Measurements from ENCODE around the gene BLVRA.
"Not testable (repeated sequence)": the region's sequence is repeated elsewhere in the genome, so short reads cannot be mapped to it uniquely, and the experiment has no call there.

Gene BLVRA

DNA sequence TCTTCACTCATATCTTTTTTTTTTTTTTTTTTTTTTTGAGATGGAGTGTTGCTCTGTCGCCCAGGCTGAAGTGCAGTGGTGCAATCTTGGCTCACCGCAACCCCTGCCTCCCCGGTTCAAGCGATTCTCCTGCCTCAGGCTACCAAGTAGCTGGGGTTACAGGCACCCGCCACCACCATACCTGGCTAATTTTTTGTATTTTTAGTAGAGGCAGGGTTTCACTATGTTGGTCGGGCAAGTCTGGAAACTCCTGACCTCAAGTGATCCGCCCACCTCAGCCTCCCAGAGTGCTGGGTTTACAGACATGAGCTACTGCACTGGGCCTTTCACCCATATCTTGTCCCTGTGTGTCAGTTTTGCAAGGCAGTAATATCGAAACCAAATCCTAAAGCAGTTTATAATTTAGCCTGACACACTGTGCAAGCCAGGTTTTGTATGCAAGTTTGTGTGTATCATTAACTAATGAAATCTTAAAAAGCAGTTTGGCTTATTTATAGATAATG is 26.2 kb downstream of the BLVRA start:
- DNase-seq, H3K27ac Mint-ChIP-seq, H3K4me3 Mint-ChIP-seq, H3K4me1 Mint-ChIP-seq, CTCF ChIA-PET, H3K9me3 Mint-ChIP-seq, H3K27me3 Mint-ChIP-seq: not testable (repeated sequence)
- peaks cover 11% of the 10 kb centered on the region for H3K36me3 Mint-ChIP-seq

DNA sequence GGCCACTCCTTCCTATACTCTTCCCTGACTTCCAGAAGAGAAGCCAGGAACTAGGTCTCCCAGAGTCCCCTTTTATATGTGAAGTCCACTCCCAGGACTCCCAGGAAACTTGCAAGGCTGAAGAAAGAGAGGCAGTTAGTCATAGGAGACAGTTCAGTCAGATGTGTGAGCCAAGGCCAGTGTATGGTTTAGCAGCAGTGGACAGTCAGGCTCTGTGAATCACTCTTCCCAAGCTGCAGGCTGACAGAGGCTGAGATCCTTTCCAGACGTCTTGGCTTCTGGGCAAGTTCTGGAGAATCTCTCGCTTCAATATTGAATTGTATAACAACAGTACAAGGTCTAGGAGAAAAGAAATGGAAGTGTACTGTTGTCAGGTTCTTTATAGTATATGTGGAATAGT is 26.9 kb downstream of the BLVRA start:
- Mint-ChIP-seq H3K4me1 (no peaks in the 10 kb centered on the region), H3K9me3 (no peaks in the 10 kb centered on the region), H3K27ac (no peak overlapping the region), H3K4me3 (no peak overlapping the region), H3K27me3 (no peaks in the 10 kb centered on the region), H3K36me3 (peaks cover 9% of the 10 kb centered on the region)
- CTCF ChIA-PET = no interaction called here
- no peak for DNase-seq

DNA sequence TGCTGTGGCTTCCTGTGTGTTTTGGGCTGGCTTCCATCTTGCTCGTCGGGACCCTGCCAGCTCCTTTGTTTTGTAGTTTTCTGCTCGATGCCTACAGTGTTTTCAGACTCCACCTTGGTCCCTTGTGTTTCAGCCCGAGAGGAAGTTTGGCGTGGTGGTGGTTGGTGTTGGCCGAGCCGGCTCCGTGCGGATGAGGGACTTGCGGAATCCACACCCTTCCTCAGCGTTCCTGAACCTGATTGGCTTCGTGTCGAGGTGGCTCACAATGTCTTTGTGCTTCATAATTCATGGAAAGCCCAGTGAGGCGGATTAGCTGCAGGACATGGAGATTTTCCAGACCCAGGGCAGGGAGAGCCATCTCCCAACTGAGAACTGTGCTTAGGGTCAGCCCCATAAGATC is 29.3 kb downstream of the BLVRA start:
- H3K9me3 Mint-ChIP-seq = no peaks in the 10 kb centered on the region
- H3K36me3 Mint-ChIP-seq = peaks cover 13% of the 10 kb centered on the region
- H3K4me1 Mint-ChIP-seq = no peaks in the 10 kb centered on the region

DNA sequence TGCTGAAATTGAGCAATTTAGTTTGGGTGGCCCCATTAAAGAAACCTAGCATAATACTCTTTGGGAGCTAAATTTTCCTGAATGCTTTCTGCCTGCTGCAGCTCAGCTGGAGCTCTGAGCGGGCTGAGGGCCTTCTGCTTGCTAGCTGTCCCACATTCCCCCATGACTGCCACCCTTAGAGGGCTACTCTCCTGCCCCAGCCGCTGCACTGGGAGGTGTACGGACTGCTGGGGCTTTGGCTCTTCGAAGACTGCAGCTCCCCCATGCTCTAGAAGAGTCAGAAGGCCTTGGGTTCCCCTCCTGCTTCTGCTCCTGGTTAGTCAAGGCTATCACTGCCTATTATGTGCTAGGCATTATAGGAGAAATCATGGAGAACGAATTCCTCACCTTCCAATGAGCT is 31.5 kb downstream of the BLVRA start:
- CTCF ChIA-PET = interaction anchor here (2.3 kb wide), 1 partner anchor 61 kb away, joined by 4 read pairs; the partner anchor contains the start of gene COA1
- Mint-ChIP-seq H3K4me3 (no peak overlapping the region), H3K9me3 (no peaks in the 10 kb centered on the region), H3K4me1 (peaks cover 9% of the 10 kb centered on the region), H3K27me3 (no peaks in the 10 kb centered on the region), H3K27ac (no peak overlapping the region), H3K36me3 (peaks cover 15% of the 10 kb centered on the region)
- no peak for DNase-seq

More for the DNA sequence above, 29.3 kb downstream of the BLVRA start:
- H3K27me3 Mint-ChIP-seq = no peaks in the 10 kb centered on the region
- no peak for DNase-seq
- H3K4me3 Mint-ChIP-seq = no peak overlapping the region
- CTCF ChIA-PET = interaction anchor here (1.2 kb wide), 1 partner anchor 51 kb away, joined by 3 read pairs; no protein-coding TSS in a partner anchor
- no peak overlapping the region for H3K27ac Mint-ChIP-seq

DNA sequence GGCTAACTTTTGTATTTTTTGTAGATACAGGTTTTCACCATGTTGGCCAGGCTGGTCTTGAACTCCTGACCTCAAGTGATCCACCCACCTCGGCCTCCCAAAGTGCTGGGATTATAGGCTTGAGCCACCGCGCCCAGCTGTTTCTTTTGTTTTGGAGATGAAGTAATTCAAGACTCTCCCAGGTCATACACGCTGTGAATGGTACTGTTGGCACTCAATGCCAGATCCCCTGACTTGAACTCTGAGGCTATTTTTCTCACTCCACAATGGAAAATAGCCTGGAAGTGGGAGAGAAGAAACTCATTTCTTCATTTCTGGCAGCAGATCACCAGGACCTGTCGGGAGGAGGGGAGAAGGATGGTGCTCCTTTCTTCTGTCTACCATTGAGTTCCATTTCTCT is 32.4 kb downstream of the BLVRA start:
- CTCF ChIA-PET = interaction anchor here (2.3 kb wide), 1 partner anchor 61 kb away, joined by 4 read pairs; the partner anchor contains the start of gene COA1
- Mint-ChIP-seq H3K27ac (no peak overlapping the region), H3K4me1 (peaks cover 9% of the 10 kb centered on the region), H3K36me3 (peaks cover 15% of the 10 kb centered on the region), H3K9me3 (no peaks in the 10 kb centered on the region), H3K4me3 (no peak overlapping the region), H3K27me3 (no peaks in the 10 kb centered on the region)
- no peak for DNase-seq

DNA sequence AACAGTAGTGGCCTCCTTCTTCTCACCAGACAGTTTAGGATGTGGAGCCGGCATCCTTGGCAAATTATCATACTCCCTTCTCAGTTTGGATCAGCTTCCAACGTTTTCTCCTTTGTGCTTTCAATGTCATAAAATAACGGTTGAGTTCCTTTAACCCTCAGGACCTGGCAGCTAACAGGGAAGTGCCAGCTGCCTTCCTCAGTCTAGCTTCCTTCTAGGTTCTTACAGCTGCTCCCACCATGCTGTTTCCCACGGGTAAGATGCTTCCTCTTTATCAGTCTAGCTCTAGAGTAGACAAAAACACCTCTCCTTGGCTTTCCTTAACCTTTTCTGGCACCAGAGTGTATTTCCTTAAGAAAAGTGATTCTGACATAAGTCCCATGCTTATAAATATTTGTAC is 33.2 kb downstream of the BLVRA start:
- no peak for DNase-seq
- Mint-ChIP-seq H3K27ac (no peak overlapping the region), H3K27me3 (no peaks in the 10 kb centered on the region), H3K4me3 (no peak overlapping the region), H3K4me1 (peaks cover 9% of the 10 kb centered on the region), H3K36me3 (peaks cover 16% of the 10 kb centered on the region), H3K9me3 (no peaks in the 10 kb centered on the region)
- CTCF ChIA-PET = interaction anchor here (2.3 kb wide), 1 partner anchor 62 kb away, joined by 4 read pairs; the partner anchor contains the start of gene COA1

DNA sequence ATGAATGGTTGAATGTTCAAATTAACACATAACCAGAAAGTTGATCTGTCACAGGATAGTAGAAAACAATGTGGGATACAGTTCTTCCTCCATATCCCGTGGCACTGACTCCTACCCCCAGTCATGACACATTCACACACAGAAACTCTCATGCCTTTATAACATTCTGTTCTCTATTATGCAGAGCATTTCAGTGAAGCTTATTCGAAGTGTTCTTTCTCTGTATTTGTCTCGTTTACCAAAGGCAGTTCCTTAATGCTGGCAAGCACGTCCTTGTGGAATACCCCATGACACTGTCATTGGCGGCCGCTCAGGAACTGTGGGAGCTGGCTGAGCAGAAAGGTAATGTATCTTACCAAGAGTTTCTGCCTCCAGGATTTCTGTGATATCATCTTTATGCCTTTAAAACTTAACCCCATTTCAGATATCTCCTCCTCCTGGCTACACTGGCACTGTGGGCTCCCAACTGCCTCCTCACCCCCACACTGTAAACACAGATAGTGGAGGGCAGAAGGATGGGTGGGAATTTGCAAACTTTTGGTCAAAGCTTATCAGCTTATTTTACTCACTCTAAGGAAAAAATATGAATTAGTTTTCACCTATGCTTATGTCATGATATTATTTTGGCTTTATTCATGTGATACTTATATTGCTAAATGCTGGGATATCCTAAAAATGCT is 34.1 kb downstream of the BLVRA start:
- H3K36me3 Mint-ChIP-seq = peaks cover 17% of the 10 kb centered on the region
- no peak overlapping the region for H3K27ac Mint-ChIP-seq
- no peak overlapping the region for H3K4me3 Mint-ChIP-seq
- H3K4me1 Mint-ChIP-seq = peaks cover 9% of the 10 kb centered on the region
- no peaks in the 10 kb centered on the region for H3K27me3 Mint-ChIP-seq
- CTCF ChIA-PET = no interaction called here
- no peaks in the 10 kb centered on the region for H3K9me3 Mint-ChIP-seq
- DNase-seq = no peak

DNA sequence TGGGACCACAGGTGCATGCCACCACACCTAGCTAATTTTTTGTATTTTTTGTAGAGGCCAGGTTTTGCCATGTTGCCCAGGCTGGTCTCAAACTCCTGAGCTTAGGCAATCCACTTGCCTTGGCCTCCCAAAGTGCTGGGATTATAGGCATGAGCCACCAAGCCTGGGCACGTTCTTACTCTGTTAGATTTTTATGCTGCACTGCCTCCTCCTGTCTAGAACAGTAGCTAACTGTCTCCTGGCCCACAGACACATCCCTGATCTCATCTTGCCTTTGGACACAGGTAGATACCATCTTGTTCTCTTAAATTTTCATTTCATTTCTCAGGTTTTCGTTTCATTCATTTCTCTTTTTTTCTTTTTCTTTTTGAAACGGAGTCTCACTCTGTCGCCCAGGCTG is 41.1 kb downstream of the BLVRA start:
- Mint-ChIP-seq H3K36me3 (peaks cover 11% of the 10 kb centered on the region), H3K4me3 (no peak overlapping the region), H3K4me1 (peaks cover 1% of the 10 kb centered on the region), H3K27ac (no peak overlapping the region), H3K9me3 (no peaks in the 10 kb centered on the region), H3K27me3 (no peaks in the 10 kb centered on the region)
- DNase-seq = no peak
- CTCF ChIA-PET = interaction anchor here (0.6 to 2.6 kb wide), 3 partner anchors 38 to 1120 kb away, joined by 3 to 15 read pairs (median 7); partner anchors contain the start of gene STK17A

DNA sequence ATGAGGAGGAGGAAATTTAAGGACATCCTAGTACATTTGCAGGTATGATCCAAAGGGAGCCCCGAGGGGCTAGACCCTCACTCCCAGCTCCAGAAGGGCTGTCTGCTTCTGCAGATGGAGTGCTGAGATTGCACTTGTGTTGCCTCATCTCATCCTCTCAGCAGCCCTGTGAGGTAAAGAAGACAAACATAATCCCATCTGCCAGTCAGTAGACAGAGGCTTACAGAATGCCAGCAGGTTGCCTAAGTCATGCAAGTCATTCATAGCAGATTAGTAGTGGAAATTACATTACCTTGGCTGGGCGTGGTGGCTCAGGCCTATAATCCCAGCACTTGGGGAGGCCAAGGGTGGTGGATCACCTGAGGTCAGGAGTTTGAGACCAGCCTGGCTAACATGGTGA is 45.4 kb downstream of the BLVRA start:
- DNase-seq = no peak
- H3K27me3 Mint-ChIP-seq = no peaks in the 10 kb centered on the region
- no peak overlapping the region for H3K27ac Mint-ChIP-seq
- CTCF ChIA-PET = no interaction called here
- H3K4me3 Mint-ChIP-seq = no peak overlapping the region
- H3K36me3 Mint-ChIP-seq = peaks cover 27% of the 10 kb centered on the region
- H3K4me1 Mint-ChIP-seq = no peaks in the 10 kb centered on the region
- H3K9me3 Mint-ChIP-seq = no peaks in the 10 kb centered on the region

DNA sequence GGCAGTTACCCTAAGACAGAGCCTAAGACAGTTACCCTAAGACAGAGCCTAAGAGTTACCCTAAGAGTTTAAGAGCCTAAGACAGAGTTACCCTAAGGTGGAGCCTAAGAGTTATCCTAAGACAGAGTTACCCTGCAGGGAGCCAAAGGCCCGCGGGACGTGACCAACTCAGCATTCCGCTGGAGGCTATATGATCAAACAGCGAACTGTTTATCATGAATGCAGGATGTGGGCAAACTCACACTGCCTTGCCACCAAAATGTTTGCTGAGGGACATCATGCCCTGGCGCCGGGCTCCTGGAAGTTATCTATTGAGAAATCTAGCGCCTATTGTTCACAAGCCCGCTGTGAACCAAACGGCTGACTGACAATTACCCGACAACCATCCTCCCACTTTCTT is 49.9 kb downstream of the BLVRA start:
- H3K4me1 Mint-ChIP-seq = no peaks in the 10 kb centered on the region
- H3K36me3 Mint-ChIP-seq = peaks cover 23% of the 10 kb centered on the region
- no peak for DNase-seq
- H3K27ac Mint-ChIP-seq = no peak overlapping the region
- peaks cover 9% of the 10 kb centered on the region for H3K27me3 Mint-ChIP-seq
- H3K9me3 Mint-ChIP-seq = no peaks in the 10 kb centered on the region
- H3K4me3 Mint-ChIP-seq = no peak overlapping the region
- CTCF ChIA-PET = interaction anchor here (0.6 to 1.1 kb wide), 2 partner anchors 31 to 855 kb away, joined by 3 read pairs; no protein-coding TSS in a partner anchor

DNA sequence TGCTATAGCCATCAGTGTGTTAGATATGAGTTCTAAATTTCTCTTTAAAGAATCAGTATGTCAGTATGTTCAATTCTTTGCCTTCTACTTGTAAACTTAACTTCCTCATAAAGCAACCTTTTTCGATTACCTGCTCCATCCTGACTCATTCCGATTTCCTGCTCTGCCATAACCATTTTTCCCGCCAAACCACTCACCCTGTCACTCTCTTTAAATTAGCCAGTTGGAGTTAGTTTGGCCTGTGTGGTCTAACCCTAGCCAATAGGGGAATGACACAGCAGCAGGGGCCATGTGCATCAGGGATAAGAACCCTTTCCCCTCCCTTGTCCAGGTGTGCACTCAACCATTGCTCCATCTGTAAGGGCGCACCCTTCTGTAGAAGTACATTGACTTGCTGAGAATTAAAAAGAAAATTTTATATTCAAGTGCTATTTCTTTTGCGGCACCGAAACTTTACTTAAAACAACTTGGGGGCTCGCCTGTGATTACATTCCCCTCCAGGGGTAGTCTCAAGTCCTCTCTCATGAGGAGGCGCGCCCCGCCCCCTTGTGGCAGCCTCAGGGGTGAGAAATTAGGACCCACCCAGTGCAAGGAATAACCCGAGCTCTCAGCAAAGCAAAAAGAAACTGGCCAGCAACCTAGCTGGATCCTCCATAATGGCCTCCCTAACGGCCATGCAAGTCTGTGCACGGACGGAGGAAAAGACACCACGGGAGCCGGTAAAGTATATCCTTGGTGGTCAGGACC is 51.9 kb downstream of the BLVRA start:
- not testable (repeated sequence) for H3K4me3 Mint-ChIP-seq, H3K4me1 Mint-ChIP-seq, H3K9me3 Mint-ChIP-seq, H3K27ac Mint-ChIP-seq
- CTCF ChIA-PET = interaction anchor here (1.0 to 1.1 kb wide), 3 partner anchors 10 to 228 kb away, joined by 3 to 7 read pairs (median 3); partner anchors contain the start of genes MRPS24 and STK17A
- peaks cover 18% of the 10 kb centered on the region for H3K36me3 Mint-ChIP-seq
- DNase-seq = peak; percentile 57
- peaks cover 23% of the 10 kb centered on the region for H3K27me3 Mint-ChIP-seq

DNA sequence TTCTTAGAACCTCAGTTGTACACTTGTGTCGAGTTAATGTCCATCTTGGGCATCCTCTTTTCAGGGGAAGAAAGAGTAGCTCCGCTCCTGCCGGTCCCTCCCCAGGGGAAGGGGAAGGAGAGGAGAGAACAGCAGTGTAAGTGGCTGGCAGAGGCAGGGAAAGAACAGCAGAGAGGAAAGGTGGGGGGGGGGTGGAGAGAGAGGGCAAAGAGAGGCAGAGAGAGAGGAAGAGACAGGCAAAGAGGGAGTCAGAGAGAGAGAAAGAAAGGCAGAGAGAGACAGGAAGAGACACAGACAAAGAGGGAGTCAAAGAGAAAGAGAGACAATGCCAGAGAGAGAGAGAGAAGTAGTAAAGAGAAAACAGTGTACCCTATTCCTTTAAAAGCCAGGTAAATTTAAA is 56.9 kb downstream of the BLVRA start:
- H3K9me3 Mint-ChIP-seq = no peaks in the 10 kb centered on the region
- DNase-seq = no peak
- H3K4me3 Mint-ChIP-seq = no peak overlapping the region
- H3K27me3 Mint-ChIP-seq = peaks cover 48% of the 10 kb centered on the region
- H3K27ac Mint-ChIP-seq = no peak overlapping the region
- no peaks in the 10 kb centered on the region for H3K36me3 Mint-ChIP-seq
- CTCF ChIA-PET = interaction anchor here (1.2 kb wide), 1 partner anchor 24 kb away, joined by 3 read pairs; no protein-coding TSS in a partner anchor
- no peaks in the 10 kb centered on the region for H3K4me1 Mint-ChIP-seq

DNA sequence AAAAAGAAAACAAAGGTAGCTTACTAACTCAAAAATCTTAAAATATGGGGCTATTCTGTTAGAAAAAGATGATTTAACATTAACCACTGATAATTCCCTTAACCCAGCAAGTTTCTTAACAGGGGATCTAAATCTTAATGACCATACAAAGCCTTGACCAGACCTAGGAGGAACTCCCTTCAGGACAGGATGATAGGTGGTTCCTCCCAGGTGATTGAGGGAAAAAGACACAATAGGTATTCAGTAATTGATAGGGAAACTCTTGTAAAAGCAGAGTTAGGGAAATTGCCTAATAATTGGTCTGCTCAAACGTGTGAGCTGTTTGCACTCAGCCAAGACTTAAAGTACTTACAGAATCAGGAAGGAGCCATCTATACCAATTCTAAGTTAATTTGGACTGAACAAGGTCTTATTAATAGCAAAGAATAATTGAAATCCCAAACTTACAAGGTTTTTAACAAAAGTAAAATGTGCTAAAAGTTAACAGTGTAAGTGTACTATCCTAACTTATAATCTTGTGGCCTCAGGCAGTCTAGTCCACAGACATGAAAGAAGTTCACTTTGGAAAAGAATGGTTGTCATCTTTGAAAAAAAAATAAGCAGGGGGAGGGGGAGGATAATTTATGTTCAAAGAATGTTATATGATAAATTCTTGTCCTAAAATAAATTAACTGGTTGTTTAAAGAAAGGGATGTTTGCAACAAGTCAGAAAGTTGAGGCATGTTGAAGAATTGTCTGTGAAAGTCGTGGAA is 57.7 kb downstream of the BLVRA start:
- H3K36me3 Mint-ChIP-seq, CTCF ChIA-PET: not testable (repeated sequence)
- H3K27me3 Mint-ChIP-seq = peaks cover 52% of the 10 kb centered on the region

DNA sequence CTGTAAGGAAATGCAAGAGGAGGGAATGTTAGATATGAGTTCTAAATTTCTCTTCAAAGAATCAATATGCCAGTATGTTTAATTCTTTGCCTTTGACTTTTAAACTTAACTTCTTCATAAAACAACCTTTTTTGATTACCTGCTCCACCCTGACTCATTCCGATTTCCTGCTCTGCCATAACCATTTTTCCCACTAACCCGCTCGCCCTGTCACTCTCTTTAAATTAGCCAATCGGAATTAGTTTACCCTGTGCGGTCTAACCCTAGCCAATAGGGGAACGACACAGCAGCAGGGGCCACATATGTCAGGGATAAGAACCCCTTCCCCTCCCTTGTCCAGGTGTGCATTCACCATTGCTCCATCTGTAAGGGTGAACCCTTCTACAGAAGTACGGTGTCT is 64.9 kb downstream of the BLVRA start:
- H3K4me1 Mint-ChIP-seq, H3K9me3 Mint-ChIP-seq, H3K4me3 Mint-ChIP-seq, H3K27ac Mint-ChIP-seq, DNase-seq, H3K36me3 Mint-ChIP-seq, CTCF ChIA-PET: not testable (repeated sequence)
- H3K27me3 Mint-ChIP-seq = peaks cover 58% of the 10 kb centered on the region

More for the DNA sequence above, 57.7 kb downstream of the BLVRA start:
- not testable (repeated sequence) for H3K27ac Mint-ChIP-seq, H3K9me3 Mint-ChIP-seq, DNase-seq, H3K4me3 Mint-ChIP-seq, H3K4me1 Mint-ChIP-seq
